Measurements from ENCODE around the gene AK5.

GRCh38 chr1:77484334-77484733 lies 202.5 kb downstream of the AK5 start:
- TF ChIP-seq CTCF (IDR thresholded peaks at IDR 0.05) (no peak), POLR2A (IDR thresholded peaks at IDR 0.05) (no peak)
